ENCODE measurements around the gene RHBDL3.

The RHBDL3 gene

DNA sequence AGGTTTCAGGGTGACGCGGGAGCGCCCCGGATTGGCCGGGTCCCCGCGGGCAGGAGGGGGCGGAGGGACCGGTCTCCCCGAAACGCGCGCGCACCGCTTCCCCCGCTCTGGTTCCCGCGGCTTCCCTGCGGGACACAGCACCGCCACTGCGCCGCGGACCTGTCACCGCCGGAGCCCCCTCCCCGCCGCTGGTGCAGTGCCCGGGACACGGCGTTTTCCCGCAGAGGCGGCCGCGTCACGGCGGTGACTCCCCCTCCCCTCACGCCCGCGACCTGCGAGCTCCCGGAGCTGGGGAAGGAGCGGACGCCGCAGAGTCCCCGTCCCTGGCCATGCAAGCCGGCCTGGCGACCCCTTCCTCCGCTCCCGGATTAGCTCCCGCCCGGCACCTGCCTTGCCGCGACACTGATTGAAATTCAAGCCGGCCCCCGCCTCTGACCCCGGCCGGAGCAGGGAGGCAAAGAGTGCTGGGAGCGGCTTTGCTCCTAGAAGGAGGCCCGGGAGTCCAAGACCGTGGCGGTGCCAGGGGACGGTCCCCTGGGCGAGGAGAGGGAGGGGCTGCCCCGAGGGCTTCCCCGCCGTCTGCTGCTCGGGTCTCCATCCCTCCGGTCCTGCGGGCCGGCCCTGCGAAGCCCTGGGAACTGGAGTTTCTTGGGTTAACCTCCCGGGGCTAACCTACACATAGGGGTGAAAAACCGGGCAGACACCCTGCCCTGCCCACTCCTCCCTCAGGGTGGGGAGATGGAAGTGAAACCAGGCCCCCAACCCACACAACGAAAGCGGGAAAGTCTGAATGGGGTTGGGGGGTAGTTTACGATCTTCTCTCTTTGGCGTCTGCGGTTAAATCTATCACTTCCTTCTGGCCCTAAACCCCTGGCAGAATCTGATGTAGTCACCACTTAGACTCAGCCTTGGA lies 1.0 kb downstream of the RHBDL3 start:
- no peak for DNase-seq

DNA sequence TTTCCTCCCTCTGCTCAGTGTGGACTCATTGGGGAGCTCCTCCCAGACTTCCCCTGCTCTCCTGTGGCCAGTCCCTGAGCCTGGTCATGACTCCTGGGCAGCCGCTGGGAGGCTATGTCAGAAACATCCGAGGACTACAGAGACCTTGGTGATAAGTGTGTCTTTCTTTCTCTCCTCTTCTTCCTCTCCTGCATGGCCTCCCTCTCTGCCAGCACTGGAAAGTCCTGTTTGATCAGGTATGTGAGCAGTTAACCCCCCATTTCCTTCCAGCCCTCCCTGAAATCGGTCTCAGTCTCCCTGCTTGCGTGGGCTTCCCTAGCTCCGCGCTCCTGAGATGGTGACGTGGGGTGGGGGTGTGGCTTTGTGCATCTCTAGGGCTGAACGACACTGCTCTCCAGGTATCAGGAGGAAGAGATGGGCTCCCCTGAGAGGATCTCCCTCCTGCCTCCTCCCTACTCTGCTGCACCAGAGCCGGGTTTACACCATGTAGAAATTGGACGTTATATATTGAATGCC lies 2.1 kb downstream of the RHBDL3 start:
- no peak for DNase-seq

- DNase-seq, result no peak
Measured at GRCh38 chr17:32268734-32269288, 3.2 kb downstream of the RHBDL3 start.

DNA sequence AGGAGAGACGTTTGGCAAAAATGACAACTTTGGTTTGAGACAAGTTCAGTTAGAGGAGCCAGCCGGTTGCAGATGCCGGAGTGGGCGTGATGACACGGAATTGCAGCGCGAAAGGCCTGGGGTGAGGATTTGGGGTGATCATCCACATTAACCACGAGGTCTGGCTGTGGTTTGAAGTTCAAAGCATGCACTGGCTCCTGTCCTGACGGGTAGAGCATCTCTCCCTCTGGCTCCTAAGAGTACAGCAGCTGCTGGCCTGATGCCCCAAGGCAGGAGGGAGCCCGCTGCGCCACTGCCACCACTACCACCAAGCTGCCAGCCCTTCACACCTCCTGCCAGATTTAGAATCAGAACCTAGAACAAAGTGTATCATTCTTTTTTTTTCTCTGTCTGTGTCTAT lies 3.7 kb downstream of the RHBDL3 start:
- DNase-seq, result no peak

DNA sequence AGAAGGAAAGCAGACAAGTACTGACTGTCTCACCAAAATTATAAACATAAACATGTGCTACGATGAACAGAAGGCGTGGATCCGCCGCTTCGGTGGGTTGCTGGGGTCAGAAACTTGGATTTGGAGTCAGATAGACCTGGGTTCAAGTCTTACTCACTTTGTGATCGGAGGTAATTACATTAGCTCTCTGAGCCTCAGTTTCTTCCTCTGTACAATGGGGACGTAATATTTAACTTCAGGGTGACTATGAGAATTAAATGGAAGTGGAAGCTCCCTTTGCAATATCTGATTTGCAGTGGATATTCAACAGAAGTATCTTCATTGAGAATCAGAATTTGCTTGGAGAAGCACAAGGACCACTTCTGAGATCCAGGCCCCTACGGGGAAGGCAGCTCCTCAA lies 6.2 kb downstream of the RHBDL3 start:
- DNase-seq, result no peak

- no peak for DNase-seq
Measured at GRCh38 chr17:32274101-32274500, 8.5 kb downstream of the RHBDL3 start.

- DNase-seq, result no peak
Measured at GRCh38 chr17:32274643-32275042, 9.0 kb downstream of the RHBDL3 start.

- no peak for DNase-seq
Measured at GRCh38 chr17:32275060-32276042, 9.7 kb downstream of the RHBDL3 start.

- no peak for DNase-seq
Measured at GRCh38 chr17:32276171-32276601, 10.6 kb downstream of the RHBDL3 start.

DNA sequence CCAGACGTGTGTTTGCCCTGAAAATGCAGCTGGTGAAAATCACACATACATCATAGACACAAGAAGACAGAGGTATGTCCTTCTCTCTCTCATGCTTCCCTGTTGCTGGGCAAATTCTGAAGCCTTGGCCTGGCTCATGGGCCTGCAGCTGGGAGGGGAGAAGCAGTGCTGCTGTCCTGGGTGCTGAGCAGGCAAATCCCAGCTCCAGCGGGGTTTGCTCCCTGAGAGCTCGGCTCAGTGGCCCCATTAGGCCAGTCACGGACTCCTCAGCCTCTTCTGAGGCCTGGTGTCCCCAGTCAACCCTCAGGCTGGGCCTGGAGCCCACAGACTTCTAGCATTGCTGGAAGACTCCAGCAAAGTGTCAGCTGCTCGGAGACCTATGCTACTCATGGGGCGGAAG lies 11.7 kb downstream of the RHBDL3 start:
- no peak for DNase-seq

DNA sequence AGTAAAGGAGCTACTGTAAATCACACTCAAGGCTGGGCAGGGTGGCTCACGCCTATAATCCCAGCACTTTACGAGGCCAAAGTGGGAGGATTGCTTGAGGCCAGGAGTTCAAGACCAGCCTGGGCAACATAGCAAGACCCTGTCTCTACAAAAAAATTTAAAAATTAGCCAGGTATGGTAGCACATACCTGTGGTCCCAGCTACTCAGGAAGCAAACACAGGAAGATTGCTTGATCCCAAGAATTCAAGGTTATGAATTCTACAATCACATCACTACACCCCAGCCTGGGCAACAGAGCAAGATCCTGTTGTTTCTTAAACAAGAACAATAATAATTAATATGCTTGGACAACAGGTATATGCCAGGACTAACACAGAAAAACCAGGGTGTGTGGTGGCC lies 13.2 kb downstream of the RHBDL3 start:
- DNase-seq, result no peak

DNA sequence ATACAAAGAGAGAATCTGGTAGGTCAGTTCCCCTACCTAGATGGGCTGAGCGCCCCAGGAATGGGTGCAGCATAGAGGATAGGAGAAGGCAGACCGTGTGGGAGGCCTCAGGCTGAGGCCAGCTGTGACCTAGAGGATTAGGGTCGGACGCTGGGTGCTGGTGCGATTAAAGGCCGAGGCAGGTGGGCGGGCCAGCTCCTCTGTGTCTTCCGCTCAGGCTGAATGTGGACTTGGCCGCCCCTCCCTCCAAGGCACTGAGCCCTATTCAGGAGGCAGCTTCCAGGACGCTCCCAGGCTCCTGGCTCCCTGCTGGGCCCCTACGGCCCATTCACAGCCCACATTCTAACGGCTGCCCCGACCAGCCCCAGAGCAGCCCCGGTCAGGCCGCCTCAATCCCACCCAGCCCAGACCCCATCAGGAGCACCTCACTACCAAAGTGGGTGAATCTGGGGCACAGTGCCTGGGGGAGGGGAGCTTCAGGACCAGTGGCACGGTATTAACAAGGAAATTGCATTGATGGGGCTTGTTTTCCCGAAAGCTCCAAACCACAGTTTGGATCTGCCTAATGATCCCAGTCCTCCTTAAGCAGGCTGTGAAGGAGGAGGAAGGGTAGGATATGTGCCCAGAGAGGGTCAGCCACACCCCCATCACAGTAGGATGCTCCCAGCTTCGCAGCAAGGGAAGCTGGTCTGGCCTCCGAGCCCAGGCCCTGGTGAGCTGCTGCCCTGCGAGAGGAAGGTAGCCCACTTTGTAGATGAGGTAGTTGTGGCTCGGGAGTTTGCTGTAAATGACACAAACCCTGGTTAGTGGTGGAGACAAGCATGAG lies 14.5 kb downstream of the RHBDL3 start:
- DNase-seq, result no peak

DNA sequence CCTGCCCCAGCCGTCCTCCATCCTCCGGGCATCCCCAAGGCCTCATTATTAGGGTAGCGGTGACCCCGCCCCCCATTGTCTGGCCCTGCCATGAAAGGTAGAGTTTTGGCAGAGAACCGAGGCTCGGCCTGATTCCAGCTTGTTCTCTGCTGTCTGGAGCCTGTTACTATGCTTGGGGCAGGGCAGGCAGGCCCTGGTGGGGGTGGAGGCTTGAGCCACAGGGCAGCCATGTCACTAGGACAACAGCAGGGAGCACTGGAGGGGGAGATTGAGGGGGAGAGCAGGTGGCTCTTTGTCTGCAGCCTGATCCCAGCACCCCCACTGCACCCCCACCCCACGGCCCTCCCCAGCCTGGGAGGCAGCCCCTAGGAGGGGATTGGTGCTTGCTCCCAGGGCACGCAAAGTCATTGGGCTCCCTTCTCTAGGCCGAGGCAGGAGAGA lies 15.4 kb downstream of the RHBDL3 start:
- DNase-seq, result peak; percentile 96

- no peak for DNase-seq
Measured at GRCh38 chr17:32283745-32284201, 18.1 kb downstream of the RHBDL3 start.

GRCh38 chr17:32285306-32285705 lies 19.7 kb downstream of the RHBDL3 start:
- no peak for DNase-seq

DNA sequence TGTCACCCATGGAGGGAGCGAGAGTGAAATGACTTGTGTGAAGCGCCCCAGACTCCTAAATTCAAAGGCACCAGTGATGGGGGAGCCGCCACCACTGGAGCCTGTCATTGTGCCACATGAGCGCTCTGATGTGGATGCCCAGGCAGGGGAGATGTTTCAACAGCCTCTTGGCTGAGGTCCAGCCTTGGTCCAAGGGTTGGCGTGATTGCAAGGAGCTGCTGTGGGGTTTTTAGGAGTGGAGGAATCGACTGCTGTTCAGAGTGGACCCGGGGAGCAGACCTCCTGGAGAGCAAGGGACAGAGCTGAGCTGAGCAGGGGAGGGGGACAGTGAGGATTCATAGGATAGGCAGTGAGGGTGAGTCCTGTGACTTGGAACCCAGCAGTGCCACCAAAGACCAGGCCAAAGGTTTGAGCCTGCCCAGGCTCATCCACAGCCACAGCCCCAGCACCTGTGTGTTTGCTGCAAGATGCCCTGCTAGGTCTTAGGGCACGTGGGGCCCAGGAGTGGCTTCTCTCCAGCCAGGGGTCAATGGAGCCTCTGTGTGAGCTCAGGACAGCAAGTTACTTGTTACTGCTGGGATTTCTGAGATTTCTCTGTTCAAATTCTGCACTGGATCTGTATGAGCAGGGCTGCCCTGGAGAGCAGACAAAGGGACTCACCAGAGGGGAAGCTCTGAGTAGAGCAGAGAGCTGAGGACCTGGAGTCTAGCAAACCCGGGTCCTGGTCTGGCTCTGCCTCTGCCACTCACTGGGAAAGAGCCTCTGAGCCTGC lies 20.3 kb downstream of the RHBDL3 start:
- DNase-seq, result no peak

DNA sequence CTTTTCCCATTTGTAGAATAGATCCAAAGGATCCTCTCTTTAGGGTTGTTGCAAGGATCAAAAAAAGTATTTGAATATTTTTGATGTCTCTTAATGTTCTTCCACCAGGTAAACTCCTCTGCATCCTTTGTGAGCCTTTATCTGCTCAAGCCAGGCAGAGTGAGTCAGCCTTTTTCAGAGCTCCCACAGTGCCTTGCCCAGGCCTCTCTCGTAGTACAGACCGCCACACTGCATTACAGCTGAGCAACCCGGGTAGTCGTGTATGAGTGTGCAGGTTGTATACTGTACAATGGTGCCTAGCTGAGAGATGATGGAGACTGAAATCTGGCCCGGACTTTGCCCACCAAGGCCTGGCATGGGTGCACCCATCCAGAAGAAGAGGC lies 20.9 kb downstream of the RHBDL3 start:
- DNase-seq, result no peak

GRCh38 chr17:32287804-32288511 lies 22.3 kb downstream of the RHBDL3 start:
- DNase-seq, result no peak

- DNase-seq, result no peak
Measured at GRCh38 chr17:32288615-32289014, 23.0 kb downstream of the RHBDL3 start.

DNA sequence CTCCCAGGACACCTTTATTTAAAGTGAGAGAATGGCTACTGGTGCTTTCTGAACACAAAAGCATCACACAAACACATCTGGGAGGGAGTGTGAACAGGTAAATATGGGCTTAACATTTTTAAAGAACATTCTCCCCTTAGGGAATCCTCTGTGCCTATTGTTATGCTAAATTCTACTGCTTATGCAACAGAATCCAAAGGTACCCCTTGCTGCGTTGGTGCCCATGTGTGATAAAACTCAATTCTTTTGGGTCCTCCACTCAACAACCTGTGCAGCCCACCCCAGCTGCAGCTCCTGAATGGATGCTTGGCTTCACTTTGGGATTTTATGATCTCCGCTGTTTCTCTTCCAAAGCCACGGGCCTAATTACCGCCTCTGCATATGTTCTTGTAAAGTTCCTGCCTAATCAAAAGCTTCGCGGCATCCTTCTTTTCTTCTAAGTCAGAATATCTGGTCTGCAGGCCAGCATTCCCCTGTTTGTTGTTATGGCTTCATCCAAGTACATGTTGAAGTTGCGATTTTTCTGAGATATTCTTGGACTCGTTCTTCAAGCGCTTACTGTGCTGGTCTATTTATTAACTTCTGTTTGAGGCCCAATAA lies 23.9 kb downstream of the RHBDL3 start:
- DNase-seq, result no peak
